Kidney tubule cell (primary cell): ENCODE results near the gene RNU1-2.
A peak's percentile ranks its signal among the peaks of the same experiment; 100 is the strongest.
"Not testable (repeated sequence)": the region's sequence is repeated elsewhere in the genome, so short reads cannot be mapped to it uniquely, and the experiment has no call there.

Source experiments
- DNase-seq: peaks from one replicate; pipeline ENCODE4 v3.0.0-alpha.2; 2018; ENCODE audit warnings: low spot score

Gene RNU1-2

GRCh38 chr1:16895598-16896315, at the start of gene RNU1-2:
Gene RNU1-2 (plus strand): TSS chr1:16895980.
- peak; percentile 100 for DNase-seq

GRCh38 chr1:16856201-16856600, 39.6 kb upstream of the RNU1-2 start:
- DNase-seq: not testable (repeated sequence)

GRCh38 chr1:16859167-16860041, 36.4 kb upstream of the RNU1-2 start:
- not testable (repeated sequence) for DNase-seq

- not testable (repeated sequence) for DNase-seq
Measured at GRCh38 chr1:16860048-16860447, 35.7 kb upstream of the RNU1-2 start.

- DNase-seq: peak; percentile 24
Measured at GRCh38 chr1:16861832-16862245, 33.9 kb upstream of the RNU1-2 start.

GRCh38 chr1:16862415-16862814, 33.4 kb upstream of the RNU1-2 start:
- not testable (repeated sequence) for DNase-seq

GRCh38 chr1:16863024-16863423, 32.8 kb upstream of the RNU1-2 start:
- DNase-seq: not testable (repeated sequence)

GRCh38 chr1:16866926-16867707, 28.7 kb upstream of the RNU1-2 start:
- not testable (repeated sequence) for DNase-seq

- DNase-seq: not testable (repeated sequence)
Measured at GRCh38 chr1:16868787-16869186, 27.0 kb upstream of the RNU1-2 start.

- not testable (repeated sequence) for DNase-seq
Measured at GRCh38 chr1:16869996-16870395, 25.8 kb upstream of the RNU1-2 start.

- not testable (repeated sequence) for DNase-seq
Measured at GRCh38 chr1:16871171-16871570, 24.6 kb upstream of the RNU1-2 start.

GRCh38 chr1:16872152-16873075, 23.4 kb upstream of the RNU1-2 start:
- DNase-seq: peak; percentile 94

- DNase-seq: peak; percentile 15
Measured at GRCh38 chr1:16873076-16873879, 22.5 kb upstream of the RNU1-2 start.

GRCh38 chr1:16874968-16875765, 20.6 kb upstream of the RNU1-2 start:
- not testable (repeated sequence) for DNase-seq

- peak; percentile 11 for DNase-seq
Measured at GRCh38 chr1:16881742-16882141, 14.0 kb upstream of the RNU1-2 start.

- DNase-seq: no peak
Measured at GRCh38 chr1:16882986-16883385, 12.8 kb upstream of the RNU1-2 start.

- DNase-seq: not testable (repeated sequence)
Measured at GRCh38 chr1:16884487-16884886, 11.3 kb upstream of the RNU1-2 start.

- DNase-seq: no peak
Measured at GRCh38 chr1:16886860-16887605, 8.7 kb upstream of the RNU1-2 start.
